IMR-90 (cell line): ENCODE measurements around the gene SYDE2. TPM values are rescaled to one million over a fixed set of nuclear protein-coding genes. Genes with fewer than 3 reads are reported as not detected.

Source experiments
- ATAC-seq: fragments of 200-7000 bp; cut with Tn5 transposase; 2 replicates; pipeline ENCODE4 v1.9.1; 2020; ENCODE audit warnings: low read depth, mild to moderate bottlenecking, moderate library complexity
- Bru-seq: library from RNA; stranded (reverse); fragments of 400-500 nt; gene quantifications from one replicate; lab custom pipeline; 2021; lab: Mats Ljungman, UMichigan
- BruChase-seq, 2 experiments: library from RNA; stranded (reverse); fragments of 400-500 nt; gene quantifications; one replicate each; lab custom pipeline; 2021; lab: Mats Ljungman, UMichigan
- BruUV-seq: library from RNA; stranded (reverse); fragments of 400-500 nt; replicated peaks from 2 replicates; lab custom pipeline; 2021; lab: Mats Ljungman, UMichigan
- CTCF ChIA-PET: fragments of 300-600 bp; formaldehyde crosslinking; extraction: SDS; loops from one replicate; lab custom pipeline; 2021; ENCODE audit warnings: antibody characterized with exemption; lab: Yijun Ruan, JAX
- POLR2A ChIA-PET: fragments of 300-600 bp; sonication (Branson Sonifier 250); formaldehyde crosslinking; loops from one replicate; lab custom pipeline; 2022; ENCODE audit warnings: antibody characterized with exemption; ENCODE audit not compliant: unreplicated experiment; lab: Charles Lee
- DNase-seq: peaks from one replicate; pipeline ENCODE4 v3.0.0; 2013
- H2AFZ ChIP-seq: replicated peaks from 2 replicates; pipeline ENCODE3; 2013; ENCODE audit warnings: low read length, mild to moderate bottlenecking; ENCODE audit not compliant: poor library complexity
- H2AK5ac ChIP-seq: 2 replicates; pipeline ENCODE4 v1.6.1; 2013; ENCODE audit warnings: low read depth, low read length, inconsistent platforms
- H2AK9ac ChIP-seq: replicated peaks from 2 replicates; pipeline ENCODE3; 2013; ENCODE audit warnings: mild to moderate bottlenecking, low read depth, low read length, moderate library complexity; ENCODE audit not compliant: poor library complexity
- H2BK120ac ChIP-seq: 2 replicates; pipeline ENCODE4 v1.6.1; 2013; ENCODE audit warnings: low read depth, low read length, inconsistent platforms
- H2BK15ac ChIP-seq: 3 replicates; pipeline ENCODE4 v1.6.1; 2013; ENCODE audit warnings: low read depth, low read length, inconsistent platforms
- H2BK20ac ChIP-seq: 2 replicates; pipeline ENCODE4 v1.6.1; 2013; ENCODE audit warnings: low read depth, mild to moderate bottlenecking, inconsistent platforms, low read length, moderate library complexity
- H2BK5ac ChIP-seq: 2 replicates; pipeline ENCODE4 v1.6.1; 2013; ENCODE audit warnings: mild to moderate bottlenecking, low read depth, low read length, inconsistent platforms; ENCODE audit not compliant: poor library complexity, severe bottlenecking
- H3K14ac ChIP-seq: replicated peaks from 2 replicates; pipeline ENCODE4 v1.6.1; 2013; ENCODE audit warnings: low read depth, low read length, inconsistent platforms
- H3K18ac ChIP-seq: 2 replicates; pipeline ENCODE4 v1.6.1; 2013; ENCODE audit warnings: low read depth, low read length, control low read depth
- H3K23ac ChIP-seq: 2 replicates; pipeline ENCODE4 v1.6.1; 2013; ENCODE audit warnings: low read depth, low read length, inconsistent platforms
- H3K27ac ChIP-seq: 2 replicates; pipeline ENCODE4 v1.5.1; 2013; ENCODE audit warnings: mild to moderate bottlenecking, control low read depth, low read length; ENCODE audit not compliant: insufficient read depth
- H3K27me3 ChIP-seq: 2 replicates; pipeline ENCODE4 v1.6.1; 2013; ENCODE audit warnings: low read length; ENCODE audit not compliant: control insufficient read depth, insufficient read depth
- H3K36me3 ChIP-seq: 2 replicates; pipeline ENCODE4 v1.6.1; 2013; ENCODE audit warnings: low read length, mixed read lengths; ENCODE audit not compliant: control insufficient read depth, insufficient read depth
- H3K4ac ChIP-seq: 2 replicates; pipeline ENCODE4 v1.6.1; 2013; ENCODE audit warnings: low read depth, low read length, inconsistent platforms
- H3K4me1 ChIP-seq: 2 replicates; pipeline ENCODE4 v1.6.1; 2013; ENCODE audit warnings: low read length, mixed read lengths; ENCODE audit not compliant: control insufficient read depth, insufficient read depth
- H3K4me2 ChIP-seq: 2 replicates; pipeline ENCODE4 v1.6.1; 2013; ENCODE audit warnings: low read depth, mild to moderate bottlenecking, control low read depth, low read length, moderate library complexity
- H3K4me3 ChIP-seq: 2 replicates; pipeline ENCODE4 v1.5.1; 2013; ENCODE audit warnings: low read depth, mild to moderate bottlenecking, control low read depth, low read length, moderate library complexity; ENCODE audit not compliant: insufficient read depth
- H3K56ac ChIP-seq: 2 replicates; pipeline ENCODE4 v1.6.1; 2013; ENCODE audit warnings: low read length, inconsistent platforms; ENCODE audit not compliant: insufficient read depth; ENCODE audit errors: extremely low read depth
- H3K79me1 ChIP-seq, 2 experiments: 2 replicates each; pipeline ENCODE4 v1.6.1; 2013; ENCODE audit warnings: low read length in 2 of 2, inconsistent platforms in 1 of 2, low read depth in 1 of 2
- H3K9ac ChIP-seq: 2 replicates; pipeline ENCODE4 v1.6.1; 2013; ENCODE audit warnings: low read depth, low read length, control low read depth
- H3K9me1 ChIP-seq: 2 replicates; pipeline ENCODE4 v1.6.1; 2013; ENCODE audit warnings: low read length, inconsistent platforms; ENCODE audit not compliant: insufficient read depth
- H3K9me3 ChIP-seq: 2 replicates; pipeline ENCODE4 v1.6.1; 2013; ENCODE audit warnings: low read length; ENCODE audit not compliant: control insufficient read depth, insufficient read depth
- H4K20me1 ChIP-seq: 2 replicates; pipeline ENCODE4 v1.6.1; 2013; ENCODE audit warnings: low read length, inconsistent platforms; ENCODE audit not compliant: insufficient read depth
- H4K5ac ChIP-seq: 2 replicates; pipeline ENCODE4 v1.6.1; 2013; ENCODE audit warnings: mild to moderate bottlenecking, low read depth, low read length, control low read depth
- H4K8ac ChIP-seq, 2 experiments: 2 replicates each; pipeline ENCODE4 v1.6.1; 2013; ENCODE audit warnings: low read depth in 2 of 2, low read length in 2 of 2, control low read depth in 1 of 2, inconsistent platforms in 1 of 2
- H4K91ac ChIP-seq: 2 replicates; pipeline ENCODE4 v1.6.1; 2013; ENCODE audit warnings: low read depth, low read length, inconsistent platforms; ENCODE audit not compliant: insufficient read depth
- ELK1 ChIP-seq: fragments of 150-350 bp; IDR thresholded peaks from 2 replicates; pipeline ENCODE4 v1.6.1; 2016; ENCODE audit warnings: low read depth, mild to moderate bottlenecking, low read length, moderate library complexity, borderline replicate concordance
- FOS ChIP-seq: fragments of 150-350 bp; IDR thresholded peaks from 2 replicates; pipeline ENCODE4 v1.6.1; 2016; ENCODE audit warnings: low read depth, low read length
- MAFK ChIP-seq: IDR thresholded peaks from 2 replicates; pipeline ENCODE4 v1.6.1; 2012; ENCODE audit warnings: low read depth, low read length, improper control_type of control experiment
- MAZ ChIP-seq: IDR thresholded peaks from 2 replicates; pipeline ENCODE4 v1.6.1; 2012; ENCODE audit warnings: low read depth, mild to moderate bottlenecking, low read length, improper control_type of control experiment, moderate library complexity, borderline replicate concordance
- MXI1 ChIP-seq: IDR thresholded peaks from 2 replicates; pipeline ENCODE4 v1.6.1; 2012; ENCODE audit warnings: low read depth, mild to moderate bottlenecking, low read length, moderate library complexity, borderline replicate concordance
- NFE2L2 ChIP-seq: fragments of 150-350 bp; IDR thresholded peaks from 2 replicates; pipeline ENCODE4 v1.6.1; 2016; ENCODE audit warnings: low read depth, mild to moderate bottlenecking, low read length
- RCOR1 ChIP-seq: IDR thresholded peaks from 2 replicates; pipeline ENCODE4 v1.6.1; 2012; ENCODE audit warnings: mild to moderate bottlenecking, low read length, improper control_type of control experiment; ENCODE audit not compliant: insufficient replicate concordance
- SMC3 ChIP-seq: fragments of 150-350 bp; IDR thresholded peaks from 2 replicates; pipeline ENCODE4 v1.6.1; 2016; ENCODE audit warnings: low read depth, mild to moderate bottlenecking, antibody characterized with exemption, low read length, moderate library complexity
- USF2 ChIP-seq: fragments of 150-350 bp; IDR thresholded peaks from 2 replicates; pipeline ENCODE4 v1.6.1; 2017; ENCODE audit warnings: mild to moderate bottlenecking, antibody characterized with exemption, low read length, low read depth
- WGBS, 2 experiments: methylation state at CpG; one replicate each; pipeline versions ENCODE4 v1.1.5 to v1.1.7; 2013; ENCODE audit warnings: missing lambda C conversion rate in 2 of 2; ENCODE audit not compliant: insufficient read length in 1 of 2; ENCODE audit errors: extremely low coverage in 2 of 2; 5-methylcytosine and 5-hydroxymethylcytosine counted together
- dilution Hi-C: fragments of 300-500 bp; cut with HindIII; formaldehyde crosslinking; loops from one replicate; pipeline ENCODE4 v1.14.3; 2018; ENCODE audit warnings: low sequenced_read_pairs; ENCODE audit not compliant: unreplicated experiment
- in situ Hi-C: fragments of 300-500 bp; cut with MboI; formaldehyde crosslinking; loops from 3 replicates; pipeline ENCODE4 v1.14.3; 2019; ENCODE audit warnings: low sequenced_read_pairs, inconsistent platforms, mixed read lengths
- intact Hi-C: fragments of 100-400 bp; cut with micrococcal nuclease; formaldehyde crosslinking; loops from 2 replicates; pipeline ENCODE4 v1.10.0; 2022
- long read RNA-seq: library from polyadenylated mRNA; unstranded; transcript quantifications from one replicate; pipeline ENCODE4 v2.0.0, GENCODE V29; 2021; ENCODE audit not compliant: unreplicated experiment
- polyA plus RNA-seq, 3 experiments: library from polyadenylated mRNA; depleted of rRNA; stranded (reverse); fragments of >200 nt; gene quantifications; 2 replicates each; pipeline ENCODE4 v1.2.3, GENCODE V29; 2012; ENCODE audit warnings: low replicate concordance in 1 of 3
- total RNA-seq: library from RNA; depleted of rRNA; stranded (reverse); fragments of >200 nt; gene quantifications from 2 replicates; pipeline ENCODE4 v1.2.3, GENCODE V29; 2012; rRNA removed

The SYDE2 gene
- total RNA-seq (10.0 and 11.7 TPM in 2 replicates), polyA plus RNA-seq (2012; rRNA removed) (1.7 and 1.8 TPM in 2 replicates), Bru-seq, nascent RNA (percentile 78 among the genes with signal in this experiment), BruChase-seq, experiment 1, labeled RNA remaining after a 6-hour chase (percentile 63 among the genes with signal in this experiment), BruChase-seq, experiment 2, labeled RNA remaining after a 2-hour chase (percentile 82 among the genes with signal in this experiment)
- polyA plus RNA-seq (2012; cell fraction: cytosol; rRNA removed), result 0.53 and 0.58 TPM in 2 replicates
- 1.1 and 2.6 TPM in 2 replicates for polyA plus RNA-seq (2012; cell fraction: nucleus; rRNA removed; ENCODE audit: low replicate concordance)
- long read RNA-seq, full-length matches to known transcripts, result 17 of 20 reads
- long read RNA-seq, partial matches to known transcripts, result 1 of 20 reads
- long read RNA-seq, other reads (novel, unspliced or antisense), result 2 of 20 reads

- Histone ChIP-seq H3K36me3 (no peaks in the 10 kb centered on the region), H2BK5ac (peak within 1 kb of the TSS; percentile 86), H3K4me2 (peak within 1 kb of the TSS; percentile 99), H4K8ac (peak within 1 kb of the TSS; percentile 86 to 92), H2AK9ac (peak within 1 kb of the TSS; percentile 98), H3K79me1 (peaks cover 6 to 17% of the 10 kb centered on the region in 2 experiments), H3K14ac (peak within 1 kb of the TSS; percentile 98), H2BK15ac (peak within 1 kb of the TSS; percentile 97; the same call in 2 of the 3 replicates), H3K9me1 (no peaks in the 10 kb centered on the region), H3K56ac (peak within 1 kb of the TSS; percentile 95; the same call in 1 of the 2 replicates), H3K27me3 (no peaks in the 10 kb centered on the region), H3K4me1 (peaks cover 6% of the 10 kb centered on the region), H3K27ac (peak within 1 kb of the TSS; percentile 88), H4K20me1 (peaks cover 1% of the 10 kb centered on the region), H3K4me3 (peak within 1 kb of the TSS; percentile 73), H3K18ac (peak within 1 kb of the TSS; percentile 79), H2BK120ac (peak within 1 kb of the TSS; percentile 94), H4K5ac (peak within 1 kb of the TSS; percentile 98), H3K23ac (peak within 1 kb of the TSS; percentile 99), H3K4ac (peak within 1 kb of the TSS; percentile 98), H2AFZ (peak within 1 kb of the TSS; percentile 97), H2AK5ac (peak within 1 kb of the TSS; percentile 94), H3K9me3 (no peaks in the 10 kb centered on the region), H4K91ac (peak within 1 kb of the TSS; percentile 93), H2BK20ac (peak within 1 kb of the TSS; percentile 94), H3K9ac (peak within 1 kb of the TSS; percentile 99)
- intact Hi-C loops, result loop anchor here (1.0 to 2.0 kb wide), 3 partner anchors 54 to 255 kb away; partner anchors contain the start of gene C1orf52
- dilution Hi-C loops, result no loop called here
- in situ Hi-C loops, result no loop called here
- ChIA-PET CTCF (interaction anchor here (1.4 kb wide), 1 partner anchor 256 kb away, joined by 3 read pairs; no protein-coding TSS in a partner anchor), POLR2A (no interaction called here)
- peak; percentile 58 for DNase-seq
- TSS peak; percentile 34 for BruUV-seq
- WGBS, 2 experiments, result 0% methylated on average over 62 of the region's 99 CpGs; no CpG with 5 or more reads in 1 of the 2 experiments
- peak; percentile 90 for ATAC-seq
- TF ChIP-seq SMC3, result no peak
- peak; percentile 74; the same call in 1 of the 2 replicates for TF ChIP-seq MXI1
- peak; percentile 88; the same call in 1 of the 2 replicates for TF ChIP-seq MAZ
- no peak for TF ChIP-seq USF2
- no peak for TF ChIP-seq MAFK
- no peak for TF ChIP-seq RCOR1
- TF ChIP-seq NFE2L2, result no peak
- no peak for TF ChIP-seq ELK1
- TF ChIP-seq FOS, result no peak
These were observed at the start of gene SYDE2 for GRCh38 chr1:85200463-85201339. SYDE2 (minus strand) TSS chr1:85201016; CDS start chr1:85200996, 20 bp downstream.
